Ascending aorta (tissue), 2 donors: ENCODE data around the gene SORCS1. TPM values are rescaled to one million over a fixed set of nuclear protein-coding genes. Genes with fewer than 3 reads are reported as not detected.

Experiments
- DNase-seq, 2 donors: peaks; one replicate each; pipeline ENCODE4 v3.0.0-alpha.2; 2019; ENCODE audit warnings: low spot score in 2 of 2
- H3K27ac ChIP-seq, 2 donors: fragments of 200-600 bp; sonication (generic); one replicate each; pipeline ENCODE4 v1.5.1; 2016 to 2017; ENCODE audit warnings: mild to moderate bottlenecking in 1 of 2
- H3K27me3 ChIP-seq: fragments of 200-600 bp; sonication (generic); one replicate; pipeline ENCODE4 v1.5.1; 2017
- H3K36me3 ChIP-seq, 2 donors: fragments of 200-600 bp; sonication (generic); one replicate each; pipeline ENCODE4 v1.5.1; 2016
- H3K4me1 ChIP-seq, 2 donors: fragments of 200-600 bp; sonication (generic); one replicate each; pipeline ENCODE4 v1.5.1; 2016 to 2017; ENCODE audit warnings: mild to moderate bottlenecking in 1 of 2
- H3K4me3 ChIP-seq, 2 donors: fragments of 200-600 bp; sonication (generic); one replicate each; pipeline ENCODE4 v1.5.1; 2016 to 2017; ENCODE audit warnings: mild to moderate bottlenecking in 1 of 2
- H3K9me3 ChIP-seq, 2 donors: fragments of 200-600 bp; sonication (generic); one replicate each; pipeline ENCODE4 v1.5.1; 2016
- CTCF ChIP-seq, 3 experiments: fragments of 200-600 bp in 2 of 3; fragments of 450-650 bp in 1 of 3; sonication (generic) in 2 of 3; IDR thresholded peaks; one replicate each; pipeline ENCODE4 v1.5.1; 2016 to 2019; ENCODE audit warnings: antibody characterized with exemption in 3 of 3, mild to moderate bottlenecking in 1 of 3, moderate library complexity in 1 of 3
- intact Hi-C: fragments of 100-400 bp; cut with DNase I; formaldehyde crosslinking; loops from one replicate; pipeline ENCODE4 v1.15.1; 2023
- total RNA-seq: library from RNA; depleted of rRNA; stranded (reverse); fragments of >200 nt; gene quantifications from one replicate; pipeline ENCODE4 v1.1.0, GENCODE V29; 2016

Gene SORCS1
- total RNA-seq, 1 donor from 2014 or later, result not detected

DNA sequence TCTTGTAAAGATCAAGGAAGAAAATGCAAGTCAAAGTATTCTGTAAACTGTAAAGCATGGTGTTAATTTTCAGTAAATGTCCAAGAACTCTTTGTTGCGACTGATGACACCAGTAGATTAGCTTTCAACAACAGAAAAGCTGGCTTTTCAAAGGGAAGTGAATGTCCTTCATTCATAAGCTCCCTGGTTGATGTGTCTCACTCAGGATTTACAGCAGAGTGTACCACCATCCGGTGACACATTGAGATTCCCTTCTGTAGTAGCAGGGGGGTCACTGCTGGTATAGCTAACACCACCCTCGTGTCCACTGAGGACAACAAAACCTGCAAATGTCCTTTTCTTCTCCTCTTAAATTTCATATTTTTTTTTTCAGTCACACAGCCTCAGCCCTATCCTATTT, 253.4 kb downstream of the SORCS1 start:
- no peak for TF ChIP-seq CTCF (IDR thresholded peaks at IDR 0.05)
- intact Hi-C loops, result no loop called here
- H3K9me3 ChIP-seq, result no peaks in the 10 kb centered on the region

GRCh38 chr10:106910666-106911065, 253.8 kb downstream of the SORCS1 start:
- TF ChIP-seq CTCF (IDR thresholded peaks at IDR 0.05), result no peak

More for the DNA sequence above, 253.4 kb downstream of the SORCS1 start:
- H3K4me1 ChIP-seq, result no peaks in the 10 kb centered on the region
- H3K4me3 ChIP-seq, result no peak overlapping the region
- no peaks in the 10 kb centered on the region for H3K27me3 ChIP-seq
- H3K36me3 ChIP-seq, result no peaks in the 10 kb centered on the region
- no peak overlapping the region for H3K27ac ChIP-seq
- no peak for DNase-seq

DNA sequence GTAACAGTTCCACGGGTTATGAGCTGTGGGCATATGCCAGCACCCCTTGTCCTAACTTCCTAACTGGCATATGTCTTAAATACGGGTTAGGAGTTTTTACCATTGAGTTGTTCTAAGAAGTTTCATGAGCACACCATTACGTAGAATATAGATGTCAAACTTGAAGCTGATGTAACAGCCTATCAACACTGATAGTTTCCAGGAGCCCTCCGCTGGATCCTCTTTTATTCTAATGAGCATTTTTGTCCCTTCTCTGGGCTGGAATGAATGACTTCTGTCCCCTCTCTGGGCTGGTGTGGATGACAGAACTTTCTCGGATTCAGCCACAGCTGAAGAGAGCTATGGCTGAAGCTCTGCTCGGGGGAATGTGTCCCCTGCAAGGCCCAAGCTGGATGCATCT, 256.3 kb downstream of the SORCS1 start:
- no peak for TF ChIP-seq CTCF (IDR thresholded peaks at IDR 0.05)
- Histone ChIP-seq H3K9me3 (no peaks in the 10 kb centered on the region), H3K27me3 (no peaks in the 10 kb centered on the region), H3K36me3 (no peaks in the 10 kb centered on the region), H3K4me3 (no peak overlapping the region), H3K27ac (no peak overlapping the region), H3K4me1 (no peaks in the 10 kb centered on the region)
- no peak for DNase-seq
- intact Hi-C loops, result no loop called here

More at GRCh38 chr10:106910666-106911065, 253.8 kb downstream of the SORCS1 start:
- no peaks in the 10 kb centered on the region for H3K27me3 ChIP-seq
- no peaks in the 10 kb centered on the region for H3K36me3 ChIP-seq
- no peak overlapping the region for H3K4me3 ChIP-seq
- no peaks in the 10 kb centered on the region for H3K9me3 ChIP-seq
- H3K4me1 ChIP-seq, result no peaks in the 10 kb centered on the region
- no peak for DNase-seq
- intact Hi-C loops, result no loop called here
- H3K27ac ChIP-seq, result no peak overlapping the region

DNA sequence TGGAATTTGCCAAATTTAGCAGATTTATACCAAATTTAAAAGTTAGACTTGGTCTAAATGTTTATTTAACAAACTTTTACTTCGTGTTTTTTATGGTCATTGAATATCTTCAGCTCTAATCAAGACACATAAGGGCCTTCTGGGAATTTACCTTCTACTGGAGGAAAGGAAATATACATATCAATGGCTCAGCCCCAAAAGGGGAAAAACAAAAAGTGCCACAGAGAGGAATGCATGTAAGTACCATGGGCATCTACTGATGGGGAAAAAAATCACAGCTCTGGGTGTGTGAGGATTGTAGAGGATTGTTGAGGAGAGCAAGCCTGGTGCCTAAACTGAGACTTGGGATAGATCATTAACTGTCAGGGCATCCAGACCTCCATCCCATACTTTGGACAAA, 260.3 kb downstream of the SORCS1 start:
- no peaks in the 10 kb centered on the region for H3K4me1 ChIP-seq
- no peaks in the 10 kb centered on the region for H3K27me3 ChIP-seq
- no peaks in the 10 kb centered on the region for H3K36me3 ChIP-seq
- H3K4me3 ChIP-seq, result no peak overlapping the region
- H3K27ac ChIP-seq, result no peak overlapping the region
- intact Hi-C loops, result no loop called here
- H3K9me3 ChIP-seq, result no peaks in the 10 kb centered on the region
- TF ChIP-seq CTCF (IDR thresholded peaks at IDR 0.05), result no peak
- no peak for DNase-seq

DNA sequence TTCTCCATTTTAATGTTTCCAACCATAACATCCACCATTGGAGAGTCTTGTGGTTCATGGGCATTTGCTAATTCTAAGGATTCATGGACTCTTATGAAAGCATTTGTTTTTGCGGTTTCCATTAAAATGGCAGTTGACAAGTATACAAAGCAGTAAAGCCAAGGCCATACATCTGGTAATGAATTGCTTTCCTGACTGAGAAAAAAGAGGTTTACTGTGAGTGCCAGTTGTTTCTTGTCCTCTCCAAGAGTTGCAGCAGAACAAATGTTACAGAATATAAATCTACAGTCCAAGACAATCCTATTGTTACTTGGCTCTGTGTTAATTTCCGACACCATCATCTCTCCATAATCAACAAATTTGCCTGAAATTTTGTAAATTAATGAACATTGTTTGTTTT, 261.3 kb downstream of the SORCS1 start:
- Histone ChIP-seq H3K27me3 (no peaks in the 10 kb centered on the region), H3K4me3 (no peak overlapping the region), H3K4me1 (no peaks in the 10 kb centered on the region), H3K9me3 (no peaks in the 10 kb centered on the region), H3K36me3 (no peaks in the 10 kb centered on the region), H3K27ac (no peak overlapping the region)
- intact Hi-C loops, result no loop called here
- DNase-seq, result no peak
- TF ChIP-seq CTCF (IDR thresholded peaks at IDR 0.05), result no peak

- TF ChIP-seq CTCF (IDR thresholded peaks at IDR 0.05), result no peak
- Histone ChIP-seq H3K4me3 (no peak overlapping the region), H3K27me3 (no peaks in the 10 kb centered on the region), H3K9me3 (no peaks in the 10 kb centered on the region), H3K36me3 (no peaks in the 10 kb centered on the region), H3K4me1 (no peaks in the 10 kb centered on the region), H3K27ac (no peak overlapping the region)
- intact Hi-C loops, result no loop called here
- DNase-seq, result no peak
These were observed 264.4 kb downstream of the SORCS1 start for GRCh38 chr10:106900016-106900652.
